ENCODE results near the gene OR1K1.

DNA sequence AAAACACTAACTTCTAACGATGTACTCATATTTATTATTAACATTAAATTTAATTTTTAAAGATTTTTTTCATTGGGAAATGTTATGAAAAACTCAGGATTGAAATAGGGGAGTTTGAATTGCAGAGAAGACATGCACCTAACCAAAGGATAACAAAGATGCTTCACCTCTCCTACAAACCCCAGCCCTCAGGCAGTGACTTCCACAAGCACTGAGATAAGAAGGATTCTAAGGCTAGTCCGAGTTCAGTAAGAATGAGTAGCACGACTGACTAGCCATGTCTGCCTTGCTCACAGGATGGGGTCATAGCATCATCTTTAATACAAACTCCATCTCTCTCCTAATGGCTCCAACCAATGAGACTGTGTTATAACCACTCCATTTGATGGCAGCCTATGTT lies 18.3 kb upstream of the OR1K1 start:
- TF ChIP-seq SIN3A (IDR thresholded peaks at IDR 0.05; ENCODE audit: low read depth, low read length), result no peak
- TF ChIP-seq, protein P1, sequence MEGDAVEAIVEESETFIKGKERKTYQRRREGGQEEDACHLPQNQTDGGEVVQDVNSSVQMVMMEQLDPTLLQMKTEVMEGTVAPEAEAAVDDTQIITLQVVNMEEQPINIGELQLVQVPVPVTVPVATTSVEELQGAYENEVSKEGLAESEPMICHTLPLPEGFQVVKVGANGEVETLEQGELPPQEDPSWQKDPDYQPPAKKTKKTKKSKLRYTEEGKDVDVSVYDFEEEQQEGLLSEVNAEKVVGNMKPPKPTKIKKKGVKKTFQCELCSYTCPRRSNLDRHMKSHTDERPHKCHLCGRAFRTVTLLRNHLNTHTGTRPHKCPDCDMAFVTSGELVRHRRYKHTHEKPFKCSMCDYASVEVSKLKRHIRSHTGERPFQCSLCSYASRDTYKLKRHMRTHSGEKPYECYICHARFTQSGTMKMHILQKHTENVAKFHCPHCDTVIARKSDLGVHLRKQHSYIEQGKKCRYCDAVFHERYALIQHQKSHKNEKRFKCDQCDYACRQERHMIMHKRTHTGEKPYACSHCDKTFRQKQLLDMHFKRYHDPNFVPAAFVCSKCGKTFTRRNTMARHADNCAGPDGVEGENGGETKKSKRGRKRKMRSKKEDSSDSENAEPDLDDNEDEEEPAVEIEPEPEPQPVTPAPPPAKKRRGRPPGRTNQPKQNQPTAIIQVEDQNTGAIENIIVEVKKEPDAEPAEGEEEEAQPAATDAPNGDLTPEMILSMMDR (IDR thresholded peaks at IDR 0.05 in 2 of 3, conservative IDR thresholded peaks at IDR 0.05 in 1 of 3; ENCODE audit: control insufficient read depth in 2 of 3, extremely low read depth in 1 of 3, insufficient read depth in 1 of 3, low read depth in 3 of 3, low read length in 3 of 3), result no peak
- no peak for TF ChIP-seq POLR2A (IDR thresholded peaks at IDR 0.05; ENCODE audit: low read depth, low read length)
- no peak for TF ChIP-seq KAT2A (conservative IDR thresholded peaks at IDR 0.05; ENCODE audit: control insufficient read depth, low read depth, low read length)

Measured in GM12878 (cell line).